ENCODE results near the gene ADGRV1.

The ADGRV1 gene

GRCh38 chr5:91123291-91123690 lies 564.7 kb downstream of the ADGRV1 start:
- DNase-seq, result no peak

- no peak for DNase-seq
Measured at GRCh38 chr5:91123901-91124300, 565.3 kb downstream of the ADGRV1 start.

- DNase-seq, result no peak
Measured at GRCh38 chr5:91125916-91126315, 567.3 kb downstream of the ADGRV1 start.

- DNase-seq, result no peak
Measured at GRCh38 chr5:91126448-91126847, 567.9 kb downstream of the ADGRV1 start.

- no peak for DNase-seq
Measured at GRCh38 chr5:91126888-91127287, 568.3 kb downstream of the ADGRV1 start.

GRCh38 chr5:91127456-91128081 lies 569.0 kb downstream of the ADGRV1 start:
- DNase-seq, result no peak

GRCh38 chr5:91128604-91129003 lies 570.0 kb downstream of the ADGRV1 start:
- no peak for DNase-seq

- no peak for DNase-seq
Measured at GRCh38 chr5:91129748-91130147, 571.2 kb downstream of the ADGRV1 start.

- no peak for DNase-seq
Measured at GRCh38 chr5:91130759-91131158, 572.2 kb downstream of the ADGRV1 start.

GRCh38 chr5:91132550-91132949 lies 574.0 kb downstream of the ADGRV1 start:
- no peak for DNase-seq

- no peak for DNase-seq
Measured at GRCh38 chr5:91133183-91133582, 574.6 kb downstream of the ADGRV1 start.

GRCh38 chr5:91135475-91136248 lies 577.1 kb downstream of the ADGRV1 start:
- no peak for DNase-seq

GRCh38 chr5:91136271-91136670 lies 577.7 kb downstream of the ADGRV1 start:
- DNase-seq, result no peak

GRCh38 chr5:91137647-91138046 lies 579.0 kb downstream of the ADGRV1 start:
- no peak for DNase-seq

- DNase-seq, result no peak
Measured at GRCh38 chr5:91139572-91140200, 581.1 kb downstream of the ADGRV1 start.

GRCh38 chr5:91140657-91141056 lies 582.1 kb downstream of the ADGRV1 start:
- DNase-seq, result no peak

- no peak for DNase-seq
Measured at GRCh38 chr5:91141642-91142041, 583.0 kb downstream of the ADGRV1 start.

- no peak for DNase-seq
Measured at GRCh38 chr5:91142386-91142785, 583.8 kb downstream of the ADGRV1 start.

- DNase-seq, result no peak
Measured at GRCh38 chr5:91142819-91143218, 584.2 kb downstream of the ADGRV1 start.

GRCh38 chr5:91143840-91144239 lies 585.2 kb downstream of the ADGRV1 start:
- DNase-seq, result no peak

GRCh38 chr5:91144491-91145332 lies 586.1 kb downstream of the ADGRV1 start:
- no peak for DNase-seq

GRCh38 chr5:91145333-91145620 lies 586.7 kb downstream of the ADGRV1 start:
- no peak for DNase-seq

- DNase-seq, result no peak
Measured at GRCh38 chr5:91146230-91146629, 587.6 kb downstream of the ADGRV1 start.
